ENCODE results near the gene SOD2. TPM values are rescaled to one million over a fixed set of nuclear protein-coding genes. Genes with fewer than 3 reads are reported as not detected.

The SOD2 gene
- total RNA-seq, 1 donor from 2014 or later = 100 TPM

DNA sequence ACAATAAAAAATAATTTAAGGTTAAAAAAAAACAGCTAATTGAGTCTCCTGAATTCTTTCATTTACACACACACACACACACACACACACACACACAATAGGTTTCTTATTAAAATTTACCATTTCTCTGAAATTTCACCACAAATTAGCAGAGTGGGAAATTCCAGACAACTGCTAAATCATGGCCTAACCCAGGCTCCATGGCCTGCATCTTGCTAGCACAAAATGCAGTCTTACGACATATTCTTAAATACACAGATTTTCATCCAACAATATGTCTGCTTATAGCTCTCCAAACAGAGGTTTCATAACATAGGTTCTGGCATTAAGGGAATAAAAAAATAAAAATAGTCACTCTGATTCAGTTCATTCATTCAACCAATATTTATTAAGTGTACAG is 46.9 kb downstream of the SOD2 start:
- H3K4me1 Mint-ChIP-seq (ENCODE audit: unreplicated experiment) = no peaks in the 10 kb centered on the region
- H3K4me3 Mint-ChIP-seq = no peak overlapping the region
- DNase-seq (ENCODE audit: extremely low spot score, unreplicated experiment) = no peak
- TF ChIP-seq, protein P1, sequence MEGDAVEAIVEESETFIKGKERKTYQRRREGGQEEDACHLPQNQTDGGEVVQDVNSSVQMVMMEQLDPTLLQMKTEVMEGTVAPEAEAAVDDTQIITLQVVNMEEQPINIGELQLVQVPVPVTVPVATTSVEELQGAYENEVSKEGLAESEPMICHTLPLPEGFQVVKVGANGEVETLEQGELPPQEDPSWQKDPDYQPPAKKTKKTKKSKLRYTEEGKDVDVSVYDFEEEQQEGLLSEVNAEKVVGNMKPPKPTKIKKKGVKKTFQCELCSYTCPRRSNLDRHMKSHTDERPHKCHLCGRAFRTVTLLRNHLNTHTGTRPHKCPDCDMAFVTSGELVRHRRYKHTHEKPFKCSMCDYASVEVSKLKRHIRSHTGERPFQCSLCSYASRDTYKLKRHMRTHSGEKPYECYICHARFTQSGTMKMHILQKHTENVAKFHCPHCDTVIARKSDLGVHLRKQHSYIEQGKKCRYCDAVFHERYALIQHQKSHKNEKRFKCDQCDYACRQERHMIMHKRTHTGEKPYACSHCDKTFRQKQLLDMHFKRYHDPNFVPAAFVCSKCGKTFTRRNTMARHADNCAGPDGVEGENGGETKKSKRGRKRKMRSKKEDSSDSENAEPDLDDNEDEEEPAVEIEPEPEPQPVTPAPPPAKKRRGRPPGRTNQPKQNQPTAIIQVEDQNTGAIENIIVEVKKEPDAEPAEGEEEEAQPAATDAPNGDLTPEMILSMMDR (conservative IDR thresholded peaks at IDR 0.05) = no peak
- no peak overlapping the region for H3K27ac Mint-ChIP-seq
- peaks cover 5% of the 10 kb centered on the region for H3K9me3 Mint-ChIP-seq
- no peaks in the 10 kb centered on the region for H3K36me3 Mint-ChIP-seq
- no peaks in the 10 kb centered on the region for H3K27me3 Mint-ChIP-seq

DNA sequence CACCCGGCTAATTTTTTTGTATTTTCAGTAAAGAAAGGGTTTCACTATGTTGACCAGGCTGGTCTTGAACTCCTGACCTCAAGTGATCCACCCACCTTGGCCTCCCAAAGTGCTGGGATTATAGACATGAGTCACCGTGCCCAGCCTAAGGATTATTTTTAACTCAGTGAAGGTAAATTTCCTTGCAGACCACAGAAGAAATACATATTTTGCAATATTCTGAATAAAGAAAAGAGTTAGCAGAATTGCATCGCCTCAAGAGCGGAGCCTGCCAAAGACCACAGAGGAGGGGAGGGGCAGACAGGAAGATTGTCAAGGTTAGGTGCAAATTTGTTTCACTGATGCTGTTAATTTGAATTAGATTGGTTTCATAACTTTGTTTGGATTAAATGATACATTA is 47.4 kb downstream of the SOD2 start:
- DNase-seq (ENCODE audit: extremely low spot score, unreplicated experiment) = no peak
- no peaks in the 10 kb centered on the region for H3K27me3 Mint-ChIP-seq
- no peak overlapping the region for H3K4me3 Mint-ChIP-seq
- H3K27ac Mint-ChIP-seq = no peak overlapping the region
- TF ChIP-seq, protein P1 (conservative IDR thresholded peaks at IDR 0.05) = no peak
- no peaks in the 10 kb centered on the region for H3K36me3 Mint-ChIP-seq
- no peaks in the 10 kb centered on the region for H3K4me1 Mint-ChIP-seq (ENCODE audit: unreplicated experiment)
- peaks cover 5% of the 10 kb centered on the region for H3K9me3 Mint-ChIP-seq

Other genes starting within 250 kb of the SOD2 start
- 96.9 and 108 TPM in 2 replicates for gene WTAP, start 34.3 kb upstream of the SOD2 start, total RNA-seq (ENCODE audit: low replicate concordance)
- 38.4 and 67.4 TPM in 2 replicates for gene ACAT2, start 68.8 kb upstream of the SOD2 start, total RNA-seq (ENCODE audit: low replicate concordance)
- 206 and 235 TPM in 2 replicates for gene TCP1, start 96.4 kb upstream of the SOD2 start, total RNA-seq (ENCODE audit: low replicate concordance)
- 59.1 and 65.2 TPM in 2 replicates for gene MRPL18, start 97.2 kb upstream of the SOD2 start, total RNA-seq (ENCODE audit: low replicate concordance)
- gene PNLDC1, start 107.0 kb upstream of the SOD2 start, total RNA-seq (ENCODE audit: low replicate concordance) = 0.17 TPM in 1 of 2 replicates, not detected in the other
- not detected in 2 replicates for gene MAS1, start 197.7 kb upstream of the SOD2 start, total RNA-seq (ENCODE audit: low replicate concordance)

All from type B pancreatic cell (in vitro differentiated cells).